GM10248 (cell line): Measurements from ENCODE around the gene PPP2R3C.
A peak's percentile ranks its signal among the peaks of the same experiment; 100 is the strongest.

Experiments used
- CTCF ChIA-PET: fragments of 300-600 bp; sonication (Branson Sonifier 250); formaldehyde crosslinking; extraction: SDS; loops from one replicate; lab custom pipeline; 2021; ENCODE audit warnings: antibody characterized with exemption; lab: Yijun Ruan, JAX
- POLR2A ChIA-PET: fragments of 350-650 bp; sonication (Branson Sonifier 250); formaldehyde crosslinking; extraction: SDS; loops from one replicate; lab custom pipeline; 2020; ENCODE audit warnings: antibody characterized with exemption; lab: Yijun Ruan, JAX
- DNase-seq: peaks from one replicate; pipeline ENCODE4 v3.0.0; 2012; ENCODE audit errors: extremely low spot score
- CTCF ChIP-seq: IDR thresholded peaks from 2 replicates; pipeline ENCODE4 v1.5.1; 2012; ENCODE audit warnings: mild to moderate bottlenecking, low read depth; ENCODE audit errors: extremely low read depth, missing control alignments, control extremely low read depth

PPP2R3C gene

GRCh38 chr14:35147186-35147585, 25.4 kb upstream of the PPP2R3C start:
- ChIA-PET CTCF (interaction anchor here (1.1 to 13.9 kb wide), 3 partner anchors 9 to 269 kb away, joined by 4 to 356 read pairs (median 6); no protein-coding TSS in a partner anchor), POLR2A (interaction anchor here (1.5 kb wide), 1 partner anchor 258 kb away, joined by 5 read pairs; the partner anchor contains the start of gene NFKBIA)
- no peak for DNase-seq
- TF ChIP-seq CTCF: no peak

GRCh38 chr14:35146711-35147149, 24.9 kb upstream of the PPP2R3C start:
- no peak for DNase-seq
- POLR2A ChIA-PET: interaction anchor here (1.5 kb wide), 1 partner anchor 258 kb away, joined by 5 read pairs; the partner anchor contains the start of gene NFKBIA
- TF ChIP-seq CTCF: no peak
- CTCF ChIA-PET: interaction anchor here (1.0 to 13.9 kb wide), 5 partner anchors 9 to 269 kb away, joined by 3 to 356 read pairs (median 6); no protein-coding TSS in a partner anchor

- POLR2A ChIA-PET: interaction anchor here (2.0 kb wide), 1 partner anchor 260 kb away, joined by 11 read pairs; the partner anchor contains the start of gene NFKBIA
- CTCF ChIA-PET: interaction anchor here (0.6 to 13.9 kb wide), 11 partner anchors 8 to 421 kb away, joined by 3 to 356 read pairs (median 4); partner anchors contain the start of gene NFKBIA
- no peak for DNase-seq
- no peak for TF ChIP-seq CTCF
Observed at GRCh38 chr14:35144029-35144428, 22.2 kb upstream of the PPP2R3C start.

- DNase-seq: no peak
- ChIA-PET CTCF (interaction anchor here (0.7 to 13.9 kb wide), 38 partner anchors 9 to 678 kb away, joined by 3 to 356 read pairs (median 4); partner anchors contain the start of genes NFKBIA, PPP2R3C and PRORP), POLR2A (interaction anchor here (0.6 to 1.9 kb wide), 4 partner anchors 259 to 347 kb away, joined by 3 to 10 read pairs (median 6); partner anchors contain the start of gene NFKBIA)
- peak; percentile 23 for TF ChIP-seq CTCF
Observed at GRCh38 chr14:35140718-35141581, 19.2 kb upstream of the PPP2R3C start.

GRCh38 chr14:35138585-35138984, 16.8 kb upstream of the PPP2R3C start:
- ChIA-PET POLR2A (no interaction called here), CTCF (interaction anchor here (1.0 to 13.9 kb wide), 4 partner anchors 8 to 278 kb away, joined by 3 to 356 read pairs (median 39); partner anchors contain the start of gene NFKBIA)
- DNase-seq: no peak
- no peak for TF ChIP-seq CTCF
